GM23248 (cell line): ENCODE measurements around the gene CABP1.

Experiments
- EZH2 ChIP-seq: fragments of 200-600 bp; sonication (generic); IDR thresholded peaks from 2 replicates; pipeline ENCODE4 v1.6.1; 2018; ENCODE audit warnings: antibody characterized with exemption, mild to moderate bottlenecking; ENCODE audit not compliant: insufficient read depth, poor library complexity, severe bottlenecking
- EZH2phosphoT487 ChIP-seq: fragments of 200-600 bp; sonication (generic); IDR thresholded peaks from 2 replicates; pipeline ENCODE4 v1.6.1; 2018; ENCODE audit warnings: antibody characterized with exemption, moderate library complexity, mild to moderate bottlenecking, low read depth; ENCODE audit not compliant: insufficient read depth

DNA sequence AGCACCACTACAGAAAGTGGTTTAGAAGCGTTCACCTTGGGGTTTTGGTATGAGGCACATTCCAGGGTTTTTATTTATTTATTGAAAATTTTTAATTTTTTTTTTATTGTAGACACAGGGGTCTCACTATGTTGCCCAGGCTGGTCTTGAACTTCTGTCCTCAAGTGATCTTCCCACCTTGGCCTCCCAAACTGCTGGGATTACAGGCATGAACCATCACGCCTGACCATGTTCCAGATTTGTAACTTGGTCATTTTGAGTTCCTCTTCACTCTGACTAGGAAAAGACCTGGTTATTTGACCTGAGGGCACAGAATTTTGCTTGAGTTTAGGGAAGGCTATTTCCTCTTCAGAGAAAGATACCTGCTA, 49.6 kb downstream of the CABP1 start:
- no peak for TF ChIP-seq EZH2
- TF ChIP-seq EZH2phosphoT487 = no peak
